ENCODE results near the gene PML.

- TF ChIP-seq POLR2A (IDR thresholded peaks at IDR 0.05), result no peak
- no peak for TF ChIP-seq CTCF (IDR thresholded peaks at IDR 0.05)
These were observed 18.9 kb downstream of the PML start for GRCh38 chr15:74013374-74013894.
